GM19035 (cell line): Measurements from ENCODE around the gene SPATC1L.

Source experiments
- ATAC-seq: cut with Tn5 transposase; IDR thresholded peaks from one replicate; pipeline ENCODE4 v1.9.1; 2021; ENCODE audit not compliant: unreplicated experiment

The SPATC1L gene

DNA sequence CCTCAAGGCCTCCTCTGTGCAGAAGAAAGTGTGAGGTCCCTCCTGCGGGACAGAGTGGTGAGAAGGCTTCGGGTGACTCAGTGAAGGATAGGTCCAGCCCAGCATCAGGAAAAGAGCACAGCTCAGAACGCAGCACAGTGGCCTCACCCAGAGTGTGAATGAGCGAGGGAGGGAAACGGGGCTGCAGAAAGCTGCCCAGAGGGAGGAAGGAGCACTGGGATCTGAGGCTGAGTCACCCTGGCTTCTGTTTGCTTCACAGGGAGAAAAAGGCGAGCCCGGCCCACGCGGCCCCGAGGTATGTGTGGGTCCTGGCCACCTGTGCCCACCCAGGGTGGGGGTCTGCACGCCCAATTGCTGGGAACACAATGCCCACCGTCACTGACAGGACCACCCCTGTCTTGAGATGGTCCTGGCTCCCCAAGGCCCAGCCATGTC, 62.0 kb downstream of the SPATC1L start:
- no peak for ATAC-seq

DNA sequence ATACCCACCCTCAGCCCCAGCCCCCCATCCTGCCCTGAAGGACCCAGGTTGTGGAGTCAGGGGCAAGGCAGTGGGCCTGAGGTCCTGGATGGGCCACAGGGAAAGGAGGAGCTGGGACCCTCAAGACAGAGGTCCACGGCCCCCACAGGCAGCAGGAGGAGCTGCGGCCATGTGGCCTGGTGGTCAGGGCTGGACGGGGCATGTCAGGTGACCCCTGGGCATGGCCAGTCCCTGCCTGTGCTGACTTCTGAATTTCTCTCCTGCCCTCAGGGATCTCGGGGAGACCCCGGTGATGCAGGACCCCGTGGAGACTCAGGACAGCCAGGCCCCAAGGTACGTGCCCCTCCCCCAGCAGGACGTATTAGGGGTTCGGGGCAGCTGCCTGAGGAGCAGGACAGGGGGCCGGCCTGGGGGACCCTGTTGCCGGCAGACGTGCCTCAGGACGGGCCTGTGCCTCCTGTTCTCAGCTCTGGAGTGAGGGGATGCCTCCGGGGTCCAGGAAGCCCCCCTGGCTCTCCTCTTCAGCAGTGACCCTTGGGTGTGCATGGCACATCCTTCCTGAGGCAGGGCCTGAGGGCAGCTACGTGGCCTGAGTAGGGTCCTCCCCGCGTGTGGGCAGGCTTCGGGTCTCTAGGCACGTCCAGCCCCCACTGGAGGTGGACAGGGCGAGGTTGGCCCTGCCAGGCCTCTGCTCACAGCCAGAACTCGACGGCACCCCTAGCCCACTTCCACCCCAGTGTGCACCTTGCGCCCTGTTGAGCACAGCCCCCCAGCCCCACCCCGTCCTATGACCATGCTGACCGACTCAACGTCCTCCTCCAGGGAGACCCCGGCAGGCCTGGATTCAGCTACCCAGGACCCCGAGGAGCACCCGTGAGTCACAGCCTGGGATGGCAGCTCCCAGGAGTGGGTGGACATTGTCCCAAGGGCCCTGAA, 62.7 kb downstream of the SPATC1L start:
- ATAC-seq: no peak

DNA sequence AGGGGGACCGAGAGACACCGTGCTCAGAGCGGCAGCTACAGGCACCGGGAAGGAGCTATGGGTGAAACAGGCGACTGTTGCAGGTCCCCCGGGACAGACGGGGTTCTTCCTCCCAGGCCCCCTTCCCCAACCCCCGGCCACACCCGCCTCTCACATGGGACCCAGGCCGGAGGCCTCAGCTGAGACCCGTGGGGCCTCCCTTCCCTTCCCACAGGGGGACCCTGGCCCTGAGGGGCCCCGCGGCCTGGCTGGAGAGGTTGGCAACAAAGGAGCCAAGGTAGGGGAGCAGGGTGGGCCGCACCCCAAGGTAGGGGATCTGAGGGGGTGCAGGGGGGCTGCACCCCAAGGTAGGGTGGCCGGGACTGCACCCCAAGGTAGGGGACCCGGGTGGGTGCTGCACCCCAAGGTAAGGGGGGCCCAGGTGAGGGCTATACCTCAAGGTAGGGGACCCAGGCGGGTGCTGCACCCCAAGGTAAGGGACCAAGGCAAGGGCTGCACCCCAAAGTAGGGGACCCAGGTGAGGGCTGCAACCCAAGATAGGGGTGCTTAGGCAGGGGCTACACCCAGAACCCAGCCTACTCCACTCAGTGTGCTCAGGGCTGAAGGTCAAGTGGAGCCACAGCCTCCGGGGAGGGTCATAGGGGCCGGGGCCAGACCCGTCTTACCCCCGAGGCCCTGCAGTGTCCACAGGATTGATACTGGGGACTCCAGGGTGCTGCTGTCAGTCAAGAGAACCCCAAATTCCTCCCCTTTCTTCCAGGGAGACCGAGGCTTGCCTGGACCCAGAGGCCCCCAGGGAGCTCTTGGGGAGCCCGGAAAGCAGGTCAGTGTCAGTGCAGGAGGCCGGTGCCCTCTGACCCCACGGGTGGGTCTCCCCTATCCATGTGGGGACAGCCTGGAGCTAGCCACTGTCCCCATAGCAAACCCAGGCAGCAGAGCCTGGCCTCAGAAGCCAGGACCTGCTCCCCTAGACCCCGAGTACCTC, 63.7 kb downstream of the SPATC1L start:
- no peak for ATAC-seq

DNA sequence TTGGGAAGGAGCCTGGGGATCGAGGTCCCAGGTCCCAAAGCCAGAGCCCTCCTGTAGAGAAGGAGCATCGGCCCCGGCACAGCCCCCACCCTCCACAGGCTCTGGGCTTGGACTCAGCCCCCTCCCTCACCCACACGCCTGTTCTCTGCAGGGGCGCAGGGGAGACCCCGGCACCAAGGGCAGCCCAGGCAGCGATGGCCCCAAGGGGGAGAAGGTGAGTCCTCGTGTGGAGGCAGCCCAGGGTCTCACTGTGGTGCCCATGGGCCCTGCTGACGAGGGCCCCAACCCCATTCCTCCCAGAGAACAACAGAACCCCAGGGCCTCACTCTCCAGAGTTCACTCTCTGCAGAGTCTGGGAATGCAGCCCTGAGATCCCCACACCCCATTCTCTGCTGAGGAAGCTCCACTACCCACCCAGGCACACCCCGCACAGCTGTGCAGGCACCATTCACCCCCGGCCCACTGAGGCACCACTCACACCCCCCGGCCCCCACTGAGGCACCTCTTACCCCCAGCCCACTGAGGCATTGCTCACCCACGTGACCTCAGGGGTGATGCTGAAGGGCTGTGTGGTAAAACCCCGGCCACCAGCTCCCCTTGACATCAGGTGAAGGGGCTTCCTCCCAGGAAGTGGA, 64.5 kb downstream of the SPATC1L start:
- ATAC-seq: no peak

DNA sequence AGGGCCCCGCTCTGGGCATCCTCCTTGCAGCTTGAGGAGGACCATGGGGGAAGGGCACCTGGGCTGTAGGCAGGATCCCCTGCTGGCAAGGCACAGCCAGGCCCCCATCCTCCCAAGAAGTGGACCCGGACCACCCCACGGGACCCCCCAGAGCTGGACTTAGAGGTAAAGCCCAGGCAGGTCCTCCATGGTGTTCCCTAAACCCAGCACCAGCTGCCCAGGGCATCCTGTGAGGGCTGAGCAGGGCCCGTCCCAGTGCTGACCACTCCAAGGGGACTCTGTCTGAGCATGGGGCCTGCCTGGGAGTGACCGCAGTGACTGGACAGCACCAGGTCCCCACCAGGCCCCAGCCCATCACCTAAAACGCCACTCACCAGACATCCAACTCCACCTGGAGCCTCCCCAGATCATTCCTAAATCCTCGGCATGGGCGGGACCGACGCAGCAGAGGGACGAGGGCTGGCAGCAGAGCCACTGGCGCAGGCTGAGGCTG, 65.1 kb downstream of the SPATC1L start:
- ATAC-seq: no peak

DNA sequence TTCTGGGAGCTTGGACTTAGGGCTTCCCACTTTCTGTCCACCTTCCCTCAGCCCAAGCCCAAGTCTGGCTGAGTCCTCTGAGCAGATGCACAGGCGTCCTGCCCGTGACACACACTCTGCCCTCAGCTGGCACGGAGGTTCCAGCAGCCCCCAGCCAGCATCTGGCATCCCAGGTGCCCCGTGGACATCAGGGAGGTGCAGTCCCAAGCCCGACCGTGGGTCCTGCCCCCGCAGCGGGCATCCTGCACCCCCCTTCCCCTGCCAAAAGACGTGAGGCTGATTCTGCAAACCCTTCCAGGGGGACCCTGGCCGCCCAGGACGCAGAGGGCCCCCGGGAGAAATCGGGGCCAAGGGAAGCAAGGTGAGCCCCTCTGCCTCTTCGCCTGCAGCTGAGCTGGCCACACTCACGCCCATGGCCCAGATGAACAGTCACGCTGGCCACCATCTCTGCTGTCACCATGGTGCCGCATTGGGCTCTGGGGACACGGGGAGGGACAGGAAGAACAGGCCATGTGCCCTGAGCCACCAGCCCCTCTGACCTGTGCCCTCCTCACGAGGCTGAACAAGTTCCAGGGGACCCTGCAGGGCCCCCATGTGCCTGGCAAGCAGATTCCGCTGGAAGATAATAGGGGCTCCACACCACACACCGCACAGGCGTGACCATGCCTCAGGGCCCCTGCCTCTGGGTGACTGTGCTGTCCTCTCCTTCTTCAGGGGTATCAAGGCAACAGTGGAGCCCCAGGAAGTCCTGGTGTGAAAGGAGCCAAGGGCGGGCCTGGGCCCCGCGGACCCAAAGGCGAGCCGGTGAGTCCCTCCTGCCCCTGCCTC, 65.7 kb downstream of the SPATC1L start:
- ATAC-seq: no peak

DNA sequence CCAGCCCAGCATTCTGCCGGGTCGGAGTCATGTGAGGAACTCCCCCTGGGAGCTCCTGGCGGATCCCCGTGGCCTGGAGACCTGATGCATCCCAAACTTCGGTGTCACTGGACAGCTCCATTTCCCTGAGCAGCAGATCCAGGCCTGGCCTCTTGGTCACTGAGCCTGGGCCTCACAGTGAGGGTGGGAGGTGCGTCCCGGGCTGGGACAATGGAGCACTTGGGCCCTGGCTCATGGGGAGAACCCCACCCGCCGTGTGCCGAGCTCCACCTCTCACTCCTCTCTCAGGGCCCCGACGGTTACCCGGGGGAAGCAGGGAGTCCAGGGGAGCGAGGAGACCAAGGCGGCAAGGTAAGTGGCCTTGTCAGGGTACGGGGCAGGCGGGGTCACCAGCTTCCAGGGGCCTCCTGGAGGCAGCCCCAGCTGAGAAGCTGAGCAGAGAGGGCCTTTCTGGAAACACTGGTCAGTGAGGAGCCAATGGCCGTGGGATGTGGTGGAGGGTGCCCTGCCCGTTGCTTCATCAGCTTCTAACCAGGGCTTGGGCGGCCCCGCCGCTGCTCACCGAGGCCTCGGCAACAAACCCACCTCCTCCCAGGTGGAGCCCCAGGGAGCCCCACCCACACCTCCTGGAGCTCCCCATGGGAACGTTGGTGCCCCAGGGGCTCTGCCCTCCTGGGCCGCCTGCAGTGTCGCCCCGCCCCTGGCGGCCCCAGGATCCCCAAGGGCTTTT, 66.5 kb downstream of the SPATC1L start:
- no peak for ATAC-seq

DNA sequence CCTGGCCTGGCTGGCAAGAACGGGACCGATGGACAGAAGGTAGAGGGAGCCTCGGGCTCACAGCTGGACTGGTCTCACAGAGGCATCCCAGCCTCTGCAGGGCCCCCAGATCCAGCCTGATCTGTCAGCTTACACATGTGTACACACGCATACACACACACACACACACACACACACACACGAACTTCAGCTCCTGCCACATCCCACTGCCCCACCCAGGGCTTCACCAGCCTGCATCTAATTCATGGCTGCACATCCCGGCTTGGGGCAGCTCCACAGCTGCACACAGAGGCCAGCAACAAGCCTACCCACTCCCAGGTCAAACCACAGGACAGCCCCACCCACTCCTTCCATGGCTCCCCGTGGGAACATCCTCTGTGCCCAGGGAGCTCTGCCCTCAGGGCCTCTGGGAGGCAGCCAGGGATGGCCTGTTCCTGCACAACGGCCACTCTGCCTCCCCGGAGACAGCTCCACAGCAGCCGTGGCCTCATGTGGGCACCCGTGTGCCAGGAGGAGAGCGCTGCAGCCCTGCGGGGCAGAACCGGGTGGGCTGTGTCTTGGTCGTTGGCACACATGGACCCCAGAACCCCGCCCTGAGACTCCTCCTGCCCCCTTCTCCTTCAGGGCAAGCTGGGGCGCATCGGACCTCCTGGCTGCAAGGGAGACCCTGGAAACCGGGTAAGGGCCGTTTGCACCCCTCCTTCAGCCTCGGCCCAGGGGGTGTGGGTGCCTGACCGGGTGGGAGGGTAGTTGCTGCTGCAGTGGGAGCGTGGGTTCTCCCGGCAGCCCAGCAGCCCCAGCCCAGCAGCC, 67.3 kb downstream of the SPATC1L start:
- no peak for ATAC-seq

DNA sequence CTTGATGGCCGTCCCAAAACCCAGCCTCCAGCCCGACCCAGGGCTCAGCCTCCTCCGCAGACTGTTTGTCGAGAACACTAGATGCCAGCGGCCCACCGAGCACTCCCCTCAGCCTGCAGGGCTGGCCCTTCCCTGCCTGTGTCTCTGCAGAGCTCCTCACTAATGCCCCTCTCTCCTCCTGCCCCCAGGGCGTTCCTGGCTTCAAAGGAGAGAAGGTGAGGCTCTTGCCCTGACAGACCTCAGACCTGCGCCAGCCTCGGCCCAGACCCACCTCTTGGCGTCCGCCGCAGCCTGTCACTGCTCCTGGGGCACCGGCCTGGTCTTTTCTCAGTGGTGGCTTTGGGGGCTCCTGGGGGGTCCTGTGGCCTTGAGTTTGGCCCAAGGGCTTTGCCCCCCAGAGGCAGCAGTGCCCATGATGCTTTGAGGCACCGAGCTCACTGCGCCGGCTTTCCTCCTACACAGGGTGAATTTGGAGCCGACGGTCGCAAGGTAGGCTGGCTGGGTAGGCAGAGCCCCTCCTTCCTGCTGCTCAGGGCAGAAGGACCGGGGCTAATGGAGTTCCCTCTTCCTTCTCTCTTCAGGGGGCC, 68.0 kb downstream of the SPATC1L start:
- no peak for ATAC-seq

DNA sequence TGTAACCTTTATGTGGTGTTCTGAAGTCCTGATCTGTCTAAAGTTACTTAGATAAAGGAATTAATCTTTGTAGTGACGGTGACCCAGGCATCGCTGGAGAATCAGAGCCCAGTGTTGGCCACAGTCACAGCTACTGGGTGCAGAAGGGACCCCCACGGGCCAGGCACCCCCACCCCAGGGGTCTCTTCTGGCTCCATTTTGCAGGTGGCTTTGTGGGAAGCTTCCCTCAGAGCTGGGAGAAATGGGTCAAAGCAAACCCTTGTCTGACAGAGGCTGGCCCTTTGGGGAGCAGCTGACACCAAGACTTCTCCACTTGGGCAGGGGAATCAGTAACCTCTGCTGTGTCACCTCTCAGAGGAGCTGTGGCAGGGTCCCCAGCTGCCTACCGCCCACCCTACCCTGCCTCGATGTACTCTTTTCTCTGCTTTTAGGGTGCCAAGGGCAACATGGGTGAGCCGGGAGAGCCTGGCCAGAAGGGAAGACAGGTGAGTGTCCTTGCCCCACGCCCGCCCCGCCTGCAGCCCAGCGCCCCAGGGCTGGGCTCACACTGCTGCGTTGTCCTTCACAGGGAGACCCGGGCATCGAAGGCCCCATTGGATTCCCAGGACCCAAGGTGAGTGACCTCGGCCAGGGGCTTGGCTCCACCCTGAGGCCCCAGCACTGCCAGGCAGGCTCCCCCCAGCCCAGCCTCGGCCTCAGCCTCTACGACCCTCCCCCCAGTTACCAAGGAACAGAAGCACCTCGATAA, 68.6 kb downstream of the SPATC1L start:
- ATAC-seq: no peak

DNA sequence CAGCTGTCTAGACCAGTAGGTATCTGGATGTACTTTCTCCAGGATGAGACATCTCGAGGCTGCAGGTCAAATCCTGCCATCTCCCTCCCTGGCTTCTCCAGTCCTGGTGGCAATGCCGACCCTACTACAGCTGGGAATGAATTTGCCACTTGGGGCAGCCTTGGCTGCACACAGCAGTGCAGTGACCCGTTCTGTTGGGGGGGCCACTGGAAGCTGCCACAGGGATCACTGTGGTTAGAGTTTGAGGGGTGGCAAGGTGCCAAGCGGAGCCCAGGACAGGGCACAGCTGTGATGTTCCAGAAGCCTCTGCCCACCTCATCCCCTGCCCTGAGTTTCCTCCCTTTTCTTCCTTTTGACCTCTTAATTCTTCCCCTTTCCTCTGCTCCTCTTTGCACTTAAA, 69.3 kb downstream of the SPATC1L start:
- no peak for ATAC-seq

DNA sequence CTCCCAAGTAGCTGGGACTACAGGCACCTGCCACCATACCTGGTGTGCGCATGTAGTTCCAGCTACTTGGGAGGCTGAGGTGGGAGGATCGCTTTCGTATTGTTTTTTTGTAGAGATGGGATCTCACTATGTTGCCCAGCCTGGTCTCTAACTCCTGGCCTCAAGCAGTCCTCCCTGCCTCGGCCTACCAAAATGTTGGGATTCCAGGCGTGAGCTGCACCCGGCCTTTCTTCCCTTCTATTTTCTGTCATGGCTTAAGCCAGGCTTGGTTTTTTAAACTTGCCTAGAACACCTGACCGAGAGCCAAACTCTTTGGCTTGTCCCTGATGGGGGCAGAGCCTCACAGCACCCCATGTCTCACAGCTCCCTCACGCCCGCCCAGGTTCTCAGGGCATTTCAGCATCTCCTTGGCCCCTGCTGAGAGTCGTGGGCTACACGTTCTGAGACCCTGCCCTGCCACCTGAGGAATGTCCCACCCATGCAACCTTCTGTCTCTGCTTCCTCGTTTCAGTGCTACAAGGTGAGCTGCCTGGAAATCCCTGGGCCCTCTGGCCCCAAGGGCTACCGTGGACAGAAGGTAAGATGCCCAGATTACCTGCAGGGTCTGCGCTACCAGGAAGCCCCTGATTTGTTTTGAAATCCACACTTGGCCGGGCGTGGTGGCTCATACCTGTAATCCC, 70.6 kb downstream of the SPATC1L start:
- no peak for ATAC-seq

DNA sequence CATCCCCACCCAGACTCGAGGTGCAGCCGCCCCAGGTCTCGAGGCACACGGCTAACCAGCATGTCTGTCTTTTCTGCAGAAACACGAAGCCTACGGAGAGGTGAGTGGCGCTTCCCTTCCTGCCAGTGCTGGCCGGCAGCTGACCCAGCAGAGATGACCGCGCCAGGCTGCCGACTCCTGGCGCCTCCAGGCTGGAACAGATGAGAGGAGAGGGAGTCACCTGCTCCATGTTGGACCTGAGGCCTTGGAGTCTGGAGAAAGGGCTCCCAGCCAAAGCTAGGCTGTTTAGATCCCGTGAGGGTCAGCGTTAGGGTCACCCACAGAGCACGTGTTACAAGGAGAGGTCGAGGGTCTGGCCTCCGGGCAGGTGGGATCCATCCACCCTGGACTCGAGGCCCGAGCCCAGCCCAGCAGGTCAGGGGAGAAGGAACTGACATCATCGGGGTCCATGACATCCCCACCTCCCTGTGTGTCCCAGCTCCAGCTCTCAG, 71.5 kb downstream of the SPATC1L start:
- no peak for ATAC-seq

DNA sequence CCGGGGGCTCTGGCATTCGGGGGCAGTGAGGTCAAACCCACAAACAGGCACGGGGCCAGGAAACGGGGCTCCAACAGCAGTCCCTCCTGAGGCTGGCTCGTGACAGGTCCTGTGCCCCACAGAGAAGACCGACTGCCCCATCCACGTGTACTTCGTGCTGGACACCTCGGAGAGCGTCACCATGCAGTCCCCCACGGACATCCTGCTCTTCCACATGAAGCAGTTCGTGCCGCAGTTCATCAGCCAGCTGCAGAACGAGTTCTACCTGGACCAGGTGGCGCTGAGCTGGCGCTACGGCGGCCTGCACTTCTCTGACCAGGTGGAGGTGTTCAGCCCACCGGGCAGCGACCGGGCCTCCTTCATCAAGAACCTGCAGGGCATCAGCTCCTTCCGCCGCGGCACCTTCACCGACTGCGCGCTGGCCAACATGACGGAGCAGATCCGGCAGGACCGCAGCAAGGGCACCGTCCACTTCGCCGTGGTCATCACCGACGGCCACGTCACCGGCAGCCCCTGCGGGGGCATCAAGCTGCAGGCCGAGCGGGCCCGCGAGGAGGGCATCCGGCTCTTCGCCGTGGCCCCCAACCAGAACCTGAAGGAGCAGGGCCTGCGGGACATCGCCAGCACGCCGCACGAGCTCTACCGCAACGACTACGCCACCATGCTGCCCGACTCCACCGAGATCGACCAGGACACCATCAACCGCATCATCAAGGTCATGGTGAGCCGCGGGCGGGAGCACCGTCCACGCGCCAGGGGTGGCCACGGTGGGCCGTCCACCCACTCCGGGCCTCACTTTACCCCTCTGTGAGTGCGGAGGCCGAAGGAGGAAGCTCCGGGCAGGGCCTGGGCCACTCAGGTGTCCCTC, 72.2 kb downstream of the SPATC1L start:
- ATAC-seq: no peak

DNA sequence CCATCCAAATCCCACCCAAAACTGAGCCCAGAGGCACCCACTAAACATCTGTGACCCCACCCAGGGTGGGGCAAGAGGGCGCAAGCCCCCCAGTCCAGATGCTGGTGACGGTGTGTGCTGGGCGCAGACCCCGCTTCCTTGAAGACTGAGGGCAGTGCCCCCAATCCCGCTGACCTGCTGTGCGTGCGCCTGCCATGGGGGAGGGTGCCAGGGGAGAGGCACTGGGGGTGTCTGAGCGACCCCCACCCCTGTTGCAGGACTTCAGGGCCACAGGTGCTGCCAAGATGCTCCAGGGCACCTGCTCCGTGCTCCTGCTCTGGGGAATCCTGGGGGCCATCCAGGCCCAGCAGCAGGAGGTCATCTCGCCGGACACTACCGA, 73.1 kb downstream of the SPATC1L start:
- no peak for ATAC-seq
